Esophagus squamous epithelium (tissue), 5 donors: ENCODE results near the gene GRK5. TPM values are rescaled to one million over a fixed set of nuclear protein-coding genes. Genes with fewer than 3 reads are reported as not detected.

Source experiments
- DNase-seq: peaks from one replicate; lab custom pipeline; 2025; lab: John Stamatoyannopoulos, UW
- H3K27ac ChIP-seq, 4 donors: fragments of 200-600 bp; sonication (generic); one replicate each; pipeline ENCODE4 v1.5.1; 2016 to 2019; ENCODE audit warnings: mild to moderate bottlenecking in 1 of 4
- H3K27me3 ChIP-seq, 4 donors: fragments of 200-600 bp; sonication (generic); 1 replicate in 3 of 4; 2 replicates in 1 of 4; pipeline versions ENCODE4 v1.5.1 to v1.6.0; 2017 to 2021; ENCODE audit warnings: antibody characterized with exemption in 1 of 4
- H3K36me3 ChIP-seq, 3 donors: fragments of 200-600 bp; sonication (generic); one replicate each; pipeline ENCODE4 v1.5.1; 2016 to 2019
- H3K4me1 ChIP-seq, 3 donors: fragments of 200-600 bp; sonication (generic); one replicate each; pipeline ENCODE4 v1.5.1; 2017 to 2019
- H3K4me3 ChIP-seq, 4 donors: fragments of 200-600 bp; sonication (generic); 1 replicate in 3 of 4; 2 replicates in 1 of 4; pipeline ENCODE4 v1.5.1; 2016 to 2019; ENCODE audit warnings: mild to moderate bottlenecking in 2 of 4, moderate library complexity in 1 of 4
- H3K9me3 ChIP-seq, 3 donors: fragments of 200-600 bp; sonication (generic); one replicate each; pipeline ENCODE4 v1.5.1; 2016 to 2019
- CTCF ChIP-seq, 6 experiments: fragments of 450-650 bp in 4 of 6; fragments of 200-600 bp in 2 of 6; sonication (generic) in 2 of 6; IDR thresholded peaks; one replicate each; pipeline ENCODE4 v1.5.1; 2016 to 2019; ENCODE audit warnings: antibody characterized with exemption in 6 of 6, mild to moderate bottlenecking in 4 of 6, moderate library complexity in 4 of 6
- POLR2A ChIP-seq, 4 donors: fragments of 450-650 bp; IDR thresholded peaks; one replicate each; pipeline ENCODE4 v1.6.1; 2017; ENCODE audit warnings: antibody characterized with exemption in 4 of 4, mild to moderate bottlenecking in 4 of 4, moderate library complexity in 3 of 4
- WGBS, 2 donors: methylation state at CpG; one replicate each; pipeline ENCODE4 v1.1.5; 2018; 5-methylcytosine and 5-hydroxymethylcytosine counted together
- intact Hi-C: fragments of 100-400 bp; cut with DNase I; formaldehyde crosslinking; loops from one replicate; pipeline ENCODE4 v1.15.0; 2022
- total RNA-seq, 4 donors: library from RNA; depleted of rRNA; stranded (reverse); fragments of >200 nt; gene quantifications; one replicate each; pipeline ENCODE4 v1.1.0, GENCODE V29; 2016
- donor health status: DM: yes; HTN: yes; CAD: no.

Gene GRK5
- total RNA-seq, 4 donors from 2014 or later = 2.4 to 18.9 (median 6.3) TPM

DNA sequence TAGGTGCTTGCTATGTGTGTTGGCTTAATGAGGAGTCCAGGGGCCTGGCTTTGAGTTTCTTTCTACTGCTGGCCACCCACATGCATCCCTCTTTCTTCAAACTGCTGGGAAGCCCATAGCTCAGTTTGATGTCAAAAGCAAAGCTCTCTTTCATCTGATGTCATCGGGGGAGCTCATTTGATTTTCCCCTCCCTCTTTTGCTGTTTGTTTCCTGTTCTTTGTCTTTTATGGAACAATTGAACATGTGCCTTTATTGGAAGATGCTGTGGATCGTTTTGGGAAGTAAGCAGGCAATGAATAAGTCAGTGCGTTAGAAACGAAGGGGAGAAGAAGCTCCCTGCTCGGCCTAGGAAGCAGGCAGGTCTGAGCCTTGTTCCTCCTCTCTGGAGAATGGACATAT is 140.7 kb downstream of the GRK5 start:
- 60 to 93% methylated on average over 2 to 4 of the region's 5 CpGs for WGBS, 2 donors
- peaks cover 0 to 5% (median 0%) of the 10 kb centered on the region in 3 donors for H3K9me3 ChIP-seq
- TF ChIP-seq CTCF (IDR thresholded peaks at IDR 0.05) (no peak), POLR2A (IDR thresholded peaks at IDR 0.05) (no peak)
- no peaks in the 10 kb centered on the region for H3K27me3 ChIP-seq
- H3K36me3 ChIP-seq = peaks cover 0 to 4% (median 0%) of the 10 kb centered on the region in 3 donors
- no peak for DNase-seq
- intact Hi-C loops = no loop called here
- H3K27ac ChIP-seq = peak overlapping the region in 1 of 4 donors; percentile 78
- H3K4me3 ChIP-seq = no peak overlapping the region
- peaks cover under 1 to 48% (median 23%) of the 10 kb centered on the region in 3 donors for H3K4me1 ChIP-seq

DNA sequence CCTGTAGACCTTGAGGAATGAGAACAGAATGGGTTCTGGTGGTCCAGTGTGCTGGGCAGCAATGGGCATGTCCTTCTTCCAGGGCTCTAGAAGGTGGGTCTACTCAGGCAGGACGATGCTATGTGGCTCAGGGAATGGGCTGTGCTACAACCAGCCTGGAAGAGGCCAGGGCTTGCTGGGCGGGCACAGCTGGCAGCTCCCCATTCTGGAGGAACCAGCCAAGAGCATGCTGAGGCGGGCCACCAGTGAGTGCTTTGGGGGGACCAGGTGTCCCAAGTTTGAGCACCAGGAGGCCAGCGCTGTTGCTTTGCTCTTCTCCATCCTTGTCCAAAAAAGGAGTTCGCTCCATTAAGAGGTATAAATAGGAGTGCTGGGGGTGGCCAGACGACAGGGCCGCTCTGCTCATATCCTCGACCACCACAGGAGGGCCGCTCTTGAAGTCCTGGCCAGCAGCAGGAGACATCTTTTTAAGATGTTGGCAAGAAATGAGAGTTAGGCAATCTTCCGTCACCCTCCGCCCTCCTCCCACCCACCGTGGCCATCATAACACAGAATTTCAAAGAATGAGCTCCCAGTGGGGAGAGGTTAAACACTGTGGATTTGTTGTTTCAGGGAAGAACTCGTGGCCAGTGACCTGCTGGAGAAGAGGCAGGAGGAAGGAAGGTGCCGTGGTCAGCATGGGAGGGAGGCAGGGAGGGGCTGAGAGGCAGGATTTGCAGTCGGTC is 141.3 kb downstream of the GRK5 start:
- Histone ChIP-seq H3K9me3 (peaks cover 0 to 5% (median 0%) of the 10 kb centered on the region in 3 donors), H3K27me3 (no peaks in the 10 kb centered on the region), H3K27ac (peak overlapping the region in 3 of 4 donors; percentile 60 to 78 (median 61)), H3K36me3 (peaks cover 0 to 4% (median 0%) of the 10 kb centered on the region in 3 donors), H3K4me1 (peaks cover 0 to 42% (median 23%) of the 10 kb centered on the region in 3 donors), H3K4me3 (no peak overlapping the region)
- no peak for DNase-seq
- no peak for TF ChIP-seq POLR2A (IDR thresholded peaks at IDR 0.05)
- TF ChIP-seq CTCF (IDR thresholded peaks at IDR 0.05) = no peak
- intact Hi-C loops = no loop called here
- WGBS, 2 donors = 40 to 53% methylated on average over 3 to 8 of the region's 15 CpGs

- WGBS, 2 donors = 80% methylated on average over 1 of the region's 5 CpGs; no CpG with 5 or more reads in 1 of the 2 donors
- Histone ChIP-seq H3K4me1 (peaks cover 0 to 42% (median 23%) of the 10 kb centered on the region in 3 donors), H3K4me3 (no peak overlapping the region), H3K27ac (peak overlapping the region in 3 of 4 donors; percentile 60 to 78 (median 61)), H3K36me3 (peaks cover 0 to 4% (median 0%) of the 10 kb centered on the region in 3 donors), H3K27me3 (no peaks in the 10 kb centered on the region), H3K9me3 (peaks cover 0 to 5% (median 0%) of the 10 kb centered on the region in 3 donors)
- no peak for DNase-seq
- intact Hi-C loops = no loop called here
- TF ChIP-seq POLR2A (IDR thresholded peaks at IDR 0.05) = no peak
- TF ChIP-seq CTCF (IDR thresholded peaks at IDR 0.05) = no peak
Measured at GRCh38 chr10:119349341-119349740, 142.0 kb downstream of the GRK5 start.

GRCh38 chr10:119349937-119350501 is 142.6 kb downstream of the GRK5 start:
- Histone ChIP-seq H3K4me3 (no peak overlapping the region), H3K27me3 (no peaks in the 10 kb centered on the region), H3K36me3 (peaks cover 0 to 4% (median 0%) of the 10 kb centered on the region in 3 donors), H3K9me3 (peaks cover 0 to 5% (median 0%) of the 10 kb centered on the region in 3 donors), H3K27ac (peak overlapping the region in 3 of 4 donors; percentile 60 to 78 (median 61)), H3K4me1 (peaks cover 0 to 42% (median 23%) of the 10 kb centered on the region in 3 donors)
- intact Hi-C loops = no loop called here
- DNase-seq = no peak
- WGBS, 2 donors = 86 to 89% methylated on average over 5 to 8 of the region's 9 CpGs
- TF ChIP-seq POLR2A (IDR thresholded peaks at IDR 0.05) = no peak
- no peak for TF ChIP-seq CTCF (IDR thresholded peaks at IDR 0.05)
